ENCODE results near the gene SCARB1. TPM values are rescaled to one million over a fixed set of nuclear protein-coding genes. Genes with fewer than 3 reads are reported as not detected.
A peak's percentile ranks its signal among the peaks of the same experiment; 100 is the strongest.

The SCARB1 gene
- total RNA-seq, 4 donors from 2014 or later: 15.3 to 55.3 (median 29.7) TPM

- Histone ChIP-seq H3K27me3 (no peaks in the 10 kb centered on the region), H3K27ac (peak overlapping the region in 2 of 4 donors; percentile 41 to 58), H3K4me3 (no peak overlapping the region), H3K9me3 (no peaks in the 10 kb centered on the region), H3K36me3 (no peaks in the 10 kb centered on the region), H3K4me1 (peaks cover 0 to 83% (median 17%) of the 10 kb centered on the region in 4 donors)
- TF ChIP-seq EP300 (IDR thresholded peaks at IDR 0.05) (no peak), CTCF (IDR thresholded peaks at IDR 0.05) (no peak), POLR2A (IDR thresholded peaks at IDR 0.05) (no peak)
- 36 to 62% methylated on average over 8 to 12 of the region's 12 CpGs for WGBS, 2 donors
- DNase-seq (ENCODE audit: low spot score in 2 of 2): no peak
Observed at GRCh38 chr12:124742678-124743077, 121.0 kb downstream of the SCARB1 start.

GRCh38 chr12:124742111-124742510 lies 121.6 kb downstream of the SCARB1 start:
- Histone ChIP-seq H3K27me3 (no peaks in the 10 kb centered on the region), H3K4me1 (peaks cover 0 to 79% (median 17%) of the 10 kb centered on the region in 4 donors), H3K27ac (peak overlapping the region in 2 of 4 donors; percentile 41 to 58), H3K36me3 (no peaks in the 10 kb centered on the region), H3K9me3 (no peaks in the 10 kb centered on the region), H3K4me3 (no peak overlapping the region)
- TF ChIP-seq POLR2A (IDR thresholded peaks at IDR 0.05) (no peak), CTCF (IDR thresholded peaks at IDR 0.05) (no peak), EP300 (IDR thresholded peaks at IDR 0.05) (no peak)
- WGBS, 2 donors: 78 to 80% methylated on average over 12 of the region's 12 CpGs
- DNase-seq (ENCODE audit: low spot score in 2 of 2): no peak

GRCh38 chr12:124741211-124741610 lies 122.5 kb downstream of the SCARB1 start:
- Histone ChIP-seq H3K27me3 (no peaks in the 10 kb centered on the region), H3K27ac (peak overlapping the region in 2 of 4 donors; percentile 12 to 32), H3K9me3 (no peaks in the 10 kb centered on the region), H3K36me3 (no peaks in the 10 kb centered on the region), H3K4me3 (no peak overlapping the region), H3K4me1 (peaks cover 0 to 71% (median 11%) of the 10 kb centered on the region in 4 donors)
- TF ChIP-seq CTCF (IDR thresholded peaks at IDR 0.05) (no peak), EP300 (IDR thresholded peaks at IDR 0.05) (no peak), POLR2A (IDR thresholded peaks at IDR 0.05) (no peak)
- WGBS, 2 donors: 83 to 95% methylated on average over 7 of the region's 7 CpGs
- DNase-seq (ENCODE audit: low spot score in 2 of 2): no peak

GRCh38 chr12:124740691-124741137 lies 123.0 kb downstream of the SCARB1 start:
- no peaks in the 10 kb centered on the region for H3K27me3 ChIP-seq
- peak overlapping the region in 2 of 4 donors; percentile 12 to 32 for H3K27ac ChIP-seq
- TF ChIP-seq EP300 (IDR thresholded peaks at IDR 0.05): peak in 1 of 2 donors; percentile 50
- TF ChIP-seq POLR2A (IDR thresholded peaks at IDR 0.05): no peak
- peaks cover 0 to 71% (median 9%) of the 10 kb centered on the region in 4 donors for H3K4me1 ChIP-seq
- H3K9me3 ChIP-seq: no peaks in the 10 kb centered on the region
- no peaks in the 10 kb centered on the region for H3K36me3 ChIP-seq
- no peak for DNase-seq (ENCODE audit: low spot score in 2 of 2)
- no peak overlapping the region for H3K4me3 ChIP-seq
- 39 to 45% methylated on average over 8 to 11 of the region's 11 CpGs for WGBS, 2 donors

- no peak for DNase-seq (ENCODE audit: low spot score in 2 of 2)
- 87 to 90% methylated on average over 5 of the region's 5 CpGs for WGBS, 2 donors
- no peaks in the 10 kb centered on the region for H3K9me3 ChIP-seq
- no peaks in the 10 kb centered on the region for H3K36me3 ChIP-seq
- H3K4me3 ChIP-seq: no peak overlapping the region
- peaks cover 0 to 65% (median 9%) of the 10 kb centered on the region in 4 donors for H3K4me1 ChIP-seq
- H3K27ac ChIP-seq: peak overlapping the region in 2 of 4 donors; percentile 12 to 32
- H3K27me3 ChIP-seq: no peaks in the 10 kb centered on the region
- TF ChIP-seq EP300 (IDR thresholded peaks at IDR 0.05): no peak
- TF ChIP-seq CTCF (IDR thresholded peaks at IDR 0.05): no peak
- no peak for TF ChIP-seq POLR2A (IDR thresholded peaks at IDR 0.05)
Observed at GRCh38 chr12:124739953-124740561, 123.6 kb downstream of the SCARB1 start.

All from tibial nerve (tissue), 4 donors.